GM10266 (cell line): ENCODE results near the gene PRPF19.

Experiments used
- DNase-seq: peaks from one replicate; pipeline ENCODE4 v3.0.0; 2012; ENCODE audit errors: extremely low spot score
- TF ChIP-seq, protein P1 (sequence below): IDR thresholded peaks from 2 replicates; pipeline ENCODE4 v1.5.1; 2012; ENCODE audit warnings: mild to moderate bottlenecking, low read depth; ENCODE audit not compliant: control insufficient read depth, insufficient read depth; ENCODE audit errors: missing control alignments

Gene PRPF19

DNA sequence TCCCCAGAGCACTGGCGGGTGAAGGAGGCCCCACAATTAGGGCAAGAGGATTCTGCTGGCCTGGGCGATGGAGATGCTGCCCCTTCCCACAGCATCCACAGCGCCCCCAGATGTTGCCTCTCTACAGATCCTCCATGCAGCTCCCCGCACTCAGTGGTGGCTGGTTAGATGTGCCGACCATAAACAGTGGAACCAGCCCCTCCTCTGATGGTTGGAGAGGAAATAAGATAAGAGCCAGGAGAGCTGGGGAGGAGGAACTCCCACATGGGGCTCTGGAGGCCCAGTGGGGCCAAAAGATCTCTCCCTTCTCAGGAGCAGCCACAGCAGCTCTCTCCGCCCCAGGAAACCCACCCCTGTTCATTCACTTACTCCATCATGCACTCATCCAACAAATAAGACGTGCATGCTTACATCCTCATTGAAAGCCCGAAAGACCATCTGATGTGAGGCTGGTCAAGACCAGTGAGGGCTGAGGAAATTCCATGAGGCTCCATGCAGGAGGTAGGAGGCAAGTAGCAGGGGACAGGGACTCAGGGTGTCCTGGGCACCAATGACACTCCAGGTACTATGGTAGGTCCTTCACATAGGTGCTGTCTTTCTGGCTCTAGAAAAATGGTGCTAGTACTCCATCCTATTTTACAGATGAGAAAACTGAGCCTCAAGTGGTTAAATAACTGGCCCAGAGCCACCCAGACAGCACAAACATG is 52.1 kb downstream of the PRPF19 start:
- no peak for DNase-seq
- TF ChIP-seq, protein P1, sequence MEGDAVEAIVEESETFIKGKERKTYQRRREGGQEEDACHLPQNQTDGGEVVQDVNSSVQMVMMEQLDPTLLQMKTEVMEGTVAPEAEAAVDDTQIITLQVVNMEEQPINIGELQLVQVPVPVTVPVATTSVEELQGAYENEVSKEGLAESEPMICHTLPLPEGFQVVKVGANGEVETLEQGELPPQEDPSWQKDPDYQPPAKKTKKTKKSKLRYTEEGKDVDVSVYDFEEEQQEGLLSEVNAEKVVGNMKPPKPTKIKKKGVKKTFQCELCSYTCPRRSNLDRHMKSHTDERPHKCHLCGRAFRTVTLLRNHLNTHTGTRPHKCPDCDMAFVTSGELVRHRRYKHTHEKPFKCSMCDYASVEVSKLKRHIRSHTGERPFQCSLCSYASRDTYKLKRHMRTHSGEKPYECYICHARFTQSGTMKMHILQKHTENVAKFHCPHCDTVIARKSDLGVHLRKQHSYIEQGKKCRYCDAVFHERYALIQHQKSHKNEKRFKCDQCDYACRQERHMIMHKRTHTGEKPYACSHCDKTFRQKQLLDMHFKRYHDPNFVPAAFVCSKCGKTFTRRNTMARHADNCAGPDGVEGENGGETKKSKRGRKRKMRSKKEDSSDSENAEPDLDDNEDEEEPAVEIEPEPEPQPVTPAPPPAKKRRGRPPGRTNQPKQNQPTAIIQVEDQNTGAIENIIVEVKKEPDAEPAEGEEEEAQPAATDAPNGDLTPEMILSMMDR: no peak

DNA sequence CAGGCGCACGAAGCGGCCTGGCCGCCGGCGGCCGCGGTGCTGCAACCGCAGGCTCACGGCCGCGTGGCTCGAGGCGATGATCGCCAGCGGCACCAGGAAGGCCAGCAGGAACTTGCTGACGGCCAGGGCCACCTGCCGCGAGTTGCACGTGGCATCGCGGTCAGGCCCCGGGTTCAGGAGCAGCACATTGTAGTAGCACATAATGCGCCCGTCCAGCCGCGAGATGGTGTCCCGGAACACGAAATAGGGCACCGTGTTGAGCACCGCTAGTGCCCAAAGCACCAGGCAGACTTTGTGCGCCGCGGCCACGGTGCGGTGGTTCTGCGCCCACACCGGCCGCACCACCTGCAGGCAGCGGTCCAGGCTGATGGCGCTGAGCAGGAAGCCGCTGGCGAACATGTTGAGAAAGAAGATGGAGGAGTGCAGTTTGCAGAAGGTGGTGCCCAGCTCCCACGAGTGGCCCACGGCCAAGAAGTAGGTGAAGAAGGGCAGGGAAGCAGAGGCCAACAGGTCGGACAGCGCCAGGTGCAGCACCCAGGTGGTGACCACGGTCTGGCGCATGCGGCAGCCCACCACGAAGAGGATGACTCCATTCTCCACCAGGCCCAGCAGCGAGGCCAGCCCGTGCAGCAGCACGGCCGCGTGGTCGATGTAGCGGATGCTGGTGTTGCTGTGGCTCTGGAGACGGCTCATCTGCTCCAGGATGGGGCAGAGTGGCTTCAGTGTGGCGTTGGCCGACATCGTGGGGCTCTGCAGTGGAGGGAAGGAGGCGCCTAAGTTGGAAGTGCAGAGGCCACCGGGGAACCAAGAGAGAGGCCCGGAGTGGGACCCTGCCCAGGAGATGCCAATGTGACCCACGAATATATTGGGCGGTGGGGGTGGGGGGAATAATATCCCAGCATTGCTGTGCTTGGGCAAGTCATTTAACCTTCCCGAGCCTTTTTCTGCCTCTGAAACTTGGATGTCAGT is 53.1 kb downstream of the PRPF19 start:
- DNase-seq: no peak
- TF ChIP-seq, protein P1: no peak

DNA sequence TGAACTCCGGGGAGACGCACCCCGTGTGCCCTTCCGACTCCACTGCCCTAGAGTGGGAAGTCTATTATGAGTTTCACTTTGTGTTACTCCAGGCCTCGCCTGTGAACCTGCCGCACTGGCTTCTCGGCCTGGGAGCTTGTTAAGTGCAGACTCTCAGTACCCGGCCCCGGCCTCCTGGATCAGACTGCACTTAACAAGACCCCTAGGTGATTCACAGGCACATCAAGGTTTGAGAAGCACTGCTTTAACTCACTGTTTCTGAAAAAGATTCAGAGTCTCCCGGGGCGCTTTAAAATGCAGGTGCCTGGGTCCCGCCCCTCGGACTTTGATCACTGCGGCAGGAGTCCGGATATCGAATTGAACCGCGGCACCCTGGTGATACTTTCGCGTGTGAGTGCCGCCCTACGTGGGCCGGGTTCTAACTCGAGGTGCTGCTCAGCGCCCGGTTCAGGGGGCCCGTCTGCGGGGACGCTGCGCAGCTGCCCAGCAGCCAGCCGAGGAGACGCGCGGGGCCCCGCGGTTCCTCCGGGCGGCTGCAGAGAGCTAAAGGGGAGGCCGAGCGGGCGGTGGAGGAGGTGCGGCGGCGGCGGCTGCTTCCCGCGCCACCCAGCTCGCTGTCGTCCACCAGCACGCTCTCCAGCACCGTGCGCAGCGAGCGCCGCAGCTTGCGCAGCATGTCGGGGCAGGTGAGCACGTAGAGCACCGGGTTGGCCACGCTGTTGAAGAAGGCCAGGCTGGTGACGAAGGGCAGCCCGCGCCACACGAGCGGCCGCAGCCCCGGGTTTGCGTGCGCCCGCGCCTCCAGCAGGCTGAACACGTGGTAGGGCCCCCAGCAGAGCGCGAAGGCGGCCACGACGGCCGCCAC is 54.0 kb downstream of the PRPF19 start:
- DNase-seq: no peak
- TF ChIP-seq, protein P1: no peak

DNA sequence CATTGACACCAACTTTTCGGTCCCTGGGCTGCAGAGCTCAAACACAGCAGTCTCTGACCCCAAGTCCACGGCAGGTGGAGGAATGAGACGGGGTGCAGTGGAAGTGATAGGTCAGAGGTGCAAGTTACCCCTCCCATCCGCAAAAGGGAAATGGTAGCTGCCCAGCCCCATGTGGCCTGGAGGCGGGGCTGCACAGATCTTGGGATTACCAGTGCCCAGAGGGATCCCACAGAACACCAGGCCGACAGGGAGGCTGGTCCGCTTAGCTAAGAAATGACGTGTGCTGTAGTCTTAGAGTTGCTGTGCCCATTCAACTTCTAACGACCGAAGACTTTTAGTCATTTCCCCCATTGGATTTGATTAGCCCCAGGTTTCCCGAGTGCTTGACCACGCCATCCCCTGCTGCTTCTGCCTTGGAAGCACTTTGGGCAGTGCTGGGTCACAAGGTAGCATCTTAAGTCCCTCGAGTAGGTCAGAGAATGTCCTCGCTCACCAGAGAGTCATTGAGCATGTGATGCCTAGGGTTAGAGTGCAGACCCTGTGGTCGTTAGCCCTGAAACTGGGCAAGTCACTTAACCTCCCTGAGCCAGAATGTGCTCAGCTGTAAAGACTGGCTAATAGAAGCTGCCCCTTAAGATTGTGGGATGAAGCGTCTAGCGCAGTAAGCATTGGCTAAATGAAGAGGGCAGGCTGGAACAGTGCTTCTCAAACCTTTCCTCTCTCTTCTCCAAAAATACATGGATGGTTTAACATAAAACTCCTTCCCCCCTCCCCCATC is 54.9 kb downstream of the PRPF19 start:
- DNase-seq: no peak
- TF ChIP-seq, protein P1: no peak

DNA sequence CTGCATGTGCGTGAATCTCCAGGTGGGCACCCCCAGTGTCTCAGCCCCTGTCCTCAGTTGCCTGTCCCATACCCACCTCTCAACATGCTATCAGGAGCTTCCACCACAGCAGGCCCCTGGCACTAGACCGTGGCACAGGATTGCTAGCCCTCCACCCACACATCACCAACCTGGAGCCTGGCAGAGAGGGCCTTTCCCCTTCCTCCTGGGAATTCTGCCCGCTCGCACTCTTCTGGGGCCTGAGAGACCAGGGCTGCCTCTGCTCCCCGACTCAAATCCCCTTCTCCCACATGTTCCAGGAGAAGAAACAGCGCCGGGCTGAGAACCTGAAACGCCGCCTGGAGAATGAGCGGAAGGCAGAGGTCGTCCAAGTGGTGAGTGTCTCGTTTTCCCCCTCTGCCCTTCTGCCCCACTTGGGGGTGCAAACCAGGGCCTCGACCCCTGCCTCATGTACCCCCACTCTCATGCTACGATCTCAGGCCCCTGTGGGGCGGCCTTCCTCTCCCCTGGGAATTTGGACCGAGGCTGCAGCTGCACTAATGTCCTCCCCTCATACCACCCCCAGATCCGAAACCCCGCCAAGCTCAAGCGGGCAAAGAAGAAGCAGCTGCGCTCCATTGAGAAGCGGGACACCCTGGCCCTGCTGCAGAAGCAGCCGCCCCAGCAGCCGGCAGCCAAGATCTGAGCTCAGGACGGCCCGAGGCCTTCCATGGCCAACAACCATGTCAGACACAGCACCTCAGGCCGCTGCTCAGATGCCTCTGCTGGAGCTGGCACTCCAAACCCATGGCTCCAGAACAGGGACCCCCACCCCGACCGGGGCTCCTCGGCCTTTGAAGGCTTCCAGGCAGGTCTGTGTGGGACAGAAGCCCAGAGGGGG is 56.5 kb downstream of the PRPF19 start:
- no peak for DNase-seq
- TF ChIP-seq, protein P1: no peak
